B cell (primary cell): Measurements from ENCODE around the gene GTPBP3. TPM values are rescaled to one million over a fixed set of nuclear protein-coding genes. Genes with fewer than 3 reads are reported as not detected.

Experiments used
- ATAC-seq: fragments of 200-7000 bp; cut with Tn5 transposase; one replicate; pipeline ENCODE4 v1.10.0; 2021; ENCODE audit warnings: low read depth, mild to moderate bottlenecking, moderate number of reproducible peaks, moderate library complexity
- CTCF ChIA-PET: fragments of 350-600 bp; sonication (Branson Sonifier 250); formaldehyde crosslinking; loops from one replicate; lab custom pipeline; 2021; ENCODE audit warnings: antibody characterized with exemption, inconsistent platforms; lab: Charles Lee
- POLR2A ChIA-PET: fragments of 350-600 bp; sonication (Branson Sonifier 250); formaldehyde crosslinking; loops from one replicate; lab custom pipeline; 2021; ENCODE audit warnings: antibody characterized with exemption; lab: Charles Lee
- DNase-seq: peaks from one replicate; pipeline ENCODE4 v3.0.0; 2013
- H2AFZ ChIP-seq: 2 replicates; pipeline ENCODE4 v1.6.1; 2012; ENCODE audit warnings: mild to moderate bottlenecking, low read depth, low read length; ENCODE audit not compliant: insufficient read depth, poor library complexity, severe bottlenecking
- H3K27ac ChIP-seq, 2 donors: 1 replicate in 1 of 2; 2 replicates in 1 of 2; pipeline ENCODE4 v1.5.1; 2012 to 2013; ENCODE audit warnings: low read length in 2 of 2, mild to moderate bottlenecking in 2 of 2, moderate library complexity in 1 of 2
- H3K27me3 ChIP-seq, 4 experiments: fragments of 200-600 bp in 1 of 4; sonication (generic) in 1 of 4; replicated peaks in 1 of 4; 1 replicate in 2 of 4; 2 replicates in 2 of 4; pipeline versions ENCODE4 v1.6.1 to v1.7.0; 2013 to 2016; ENCODE audit warnings: low read length in 3 of 4, mild to moderate bottlenecking in 2 of 4, mixed read lengths in 1 of 4, moderate library complexity in 1 of 4; ENCODE audit not compliant: insufficient read depth in 4 of 4, control insufficient read depth in 3 of 4; ENCODE audit errors: control extremely low read depth in 1 of 4
- H3K36me3 ChIP-seq, 2 experiments: replicated peaks in 1 of 2; 1 replicate in 1 of 2; 2 replicates in 1 of 2; pipeline versions ENCODE4 v1.6.1 to v1.7.1; 2013; ENCODE audit warnings: low read length in 1 of 2; ENCODE audit not compliant: insufficient read depth in 2 of 2, control insufficient read depth in 1 of 2; ENCODE audit errors: control extremely low read depth in 1 of 2, extremely low read depth in 1 of 2
- H3K4me1 ChIP-seq, 2 donors: fragments of 200-600 bp in 1 of 2; sonication (generic) in 1 of 2; 1 replicate in 1 of 2; 2 replicates in 1 of 2; pipeline versions ENCODE4 v1.5.1 to v1.6.1; 2013 to 2017; ENCODE audit warnings: low read length in 2 of 2; ENCODE audit not compliant: control insufficient read depth in 2 of 2, insufficient read depth in 2 of 2
- H3K4me2 ChIP-seq: replicated peaks from 2 replicates; pipeline ENCODE3; 2012; ENCODE audit warnings: mild to moderate bottlenecking, low read depth, low read length; ENCODE audit not compliant: poor library complexity, severe bottlenecking
- H3K4me3 ChIP-seq, 5 experiments: fragments of 200-600 bp in 1 of 5; sonication (generic) in 1 of 5; 1 replicate in 3 of 5; 2 replicates in 2 of 5; pipeline versions ENCODE4 v1.5.1 to v1.7.0; 2011 to 2016; ENCODE audit warnings: low read length in 4 of 5, mild to moderate bottlenecking in 4 of 5, low read depth in 2 of 5, control low read depth in 1 of 5, moderate library complexity in 1 of 5; ENCODE audit not compliant: insufficient read depth in 1 of 5; ENCODE audit errors: control extremely low read depth in 1 of 5, extremely low read depth in 1 of 5
- H3K79me2 ChIP-seq: fragments of 200-600 bp; sonication (generic); one replicate; pipeline ENCODE4 v1.6.0; 2016; ENCODE audit warnings: low read length; ENCODE audit not compliant: control insufficient read depth, insufficient read depth
- H3K9ac ChIP-seq: fragments of 200-600 bp; sonication (generic); 2 replicates; pipeline ENCODE4 v1.6.1; 2017; ENCODE audit warnings: mild to moderate bottlenecking, low read length, moderate library complexity
- H3K9me3 ChIP-seq, 3 donors: one replicate each; pipeline versions ENCODE4 v1.6.1 to v1.7.1; 2013; ENCODE audit warnings: low read length in 2 of 3; ENCODE audit not compliant: control insufficient read depth in 2 of 3, insufficient read depth in 1 of 3; ENCODE audit errors: control extremely low read depth in 1 of 3
- H4K20me1 ChIP-seq: 2 replicates; pipeline ENCODE4 v1.6.0; 2012; ENCODE audit warnings: mild to moderate bottlenecking, low read length; ENCODE audit not compliant: insufficient read depth, control insufficient read depth, poor library complexity, severe bottlenecking
- H3K27ac Mint-ChIP-seq: one replicate; pipeline ENCODE4 v1.8.0; 2021; ENCODE audit warnings: mixed read lengths
- H3K27me3 Mint-ChIP-seq: one replicate; pipeline ENCODE4 v1.8.0; 2021; ENCODE audit warnings: mixed read lengths
- H3K4me1 Mint-ChIP-seq: one replicate; pipeline ENCODE4 v1.8.0; 2021; ENCODE audit warnings: mixed read lengths
- H3K4me3 Mint-ChIP-seq: one replicate; pipeline ENCODE4 v1.8.0; 2021; ENCODE audit warnings: mixed read lengths
- H3K9me3 Mint-ChIP-seq: one replicate; pipeline ENCODE4 v1.8.0; 2022; ENCODE audit warnings: mixed read lengths; ENCODE audit not compliant: insufficient read depth
- EZH2 ChIP-seq: IDR thresholded peaks from 2 replicates; pipeline ENCODE4 v1.6.1; 2012; ENCODE audit warnings: borderline replicate concordance, low read depth, mild to moderate bottlenecking, moderate library complexity, low read length; ENCODE audit not compliant: insufficient read depth, poor library complexity, severe bottlenecking
- WGBS: methylation state at CpG from one replicate; pipeline ENCODE4 v1.1.5; 2013; ENCODE audit warnings: missing lambda C conversion rate; ENCODE audit not compliant: insufficient coverage; 5-methylcytosine and 5-hydroxymethylcytosine counted together
- intact Hi-C: fragments of 100-400 bp; cut with micrococcal nuclease; formaldehyde crosslinking; loops from one replicate; pipeline ENCODE4 v1.10.0; 2022
- polyA minus RNA-seq: library from RNA; depleted of rRNA, polyadenylated mRNA; stranded (reverse); fragments of >200 nt; gene quantifications from 2 replicates; pipeline ENCODE4 v1.2.3, GENCODE V29; 2012
- polyA plus RNA-seq: library from polyadenylated mRNA; depleted of rRNA; stranded (reverse); fragments of >200 nt; gene quantifications from 2 replicates; pipeline ENCODE4 v1.2.3, GENCODE V29; 2012
- total RNA-seq, 2 donors: library from RNA; stranded (reverse); fragments of 120-200 nt in 1 of 2; gene quantifications; 1 replicate in 1 of 2; 2 replicates in 1 of 2; pipeline versions ENCODE4 v1.2.3 to v1.2.4, GENCODE V29; 2013 to 2022
- TF ChIP-seq, protein P1 (sequence below): fragments of 200-600 bp; IDR thresholded peaks from one replicate; pipeline ENCODE4 v1.8.0; 2022; ENCODE audit warnings: antibody characterized with exemption, mild to moderate bottlenecking

The GTPBP3 gene, protein sequence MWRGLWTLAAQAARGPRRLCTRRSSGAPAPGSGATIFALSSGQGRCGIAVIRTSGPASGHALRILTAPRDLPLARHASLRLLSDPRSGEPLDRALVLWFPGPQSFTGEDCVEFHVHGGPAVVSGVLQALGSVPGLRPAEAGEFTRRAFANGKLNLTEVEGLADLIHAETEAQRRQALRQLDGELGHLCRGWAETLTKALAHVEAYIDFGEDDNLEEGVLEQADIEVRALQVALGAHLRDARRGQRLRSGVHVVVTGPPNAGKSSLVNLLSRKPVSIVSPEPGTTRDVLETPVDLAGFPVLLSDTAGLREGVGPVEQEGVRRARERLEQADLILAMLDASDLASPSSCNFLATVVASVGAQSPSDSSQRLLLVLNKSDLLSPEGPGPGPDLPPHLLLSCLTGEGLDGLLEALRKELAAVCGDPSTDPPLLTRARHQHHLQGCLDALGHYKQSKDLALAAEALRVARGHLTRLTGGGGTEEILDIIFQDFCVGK
- total RNA-seq, result 44.3 and 44.9 TPM in 2 replicates
- total RNA-seq (2013), result 8.0 TPM
- 41.6 and 44.8 TPM in 2 replicates for polyA plus RNA-seq
- 34.6 and 41.0 TPM in 2 replicates for polyA minus RNA-seq

DNA sequence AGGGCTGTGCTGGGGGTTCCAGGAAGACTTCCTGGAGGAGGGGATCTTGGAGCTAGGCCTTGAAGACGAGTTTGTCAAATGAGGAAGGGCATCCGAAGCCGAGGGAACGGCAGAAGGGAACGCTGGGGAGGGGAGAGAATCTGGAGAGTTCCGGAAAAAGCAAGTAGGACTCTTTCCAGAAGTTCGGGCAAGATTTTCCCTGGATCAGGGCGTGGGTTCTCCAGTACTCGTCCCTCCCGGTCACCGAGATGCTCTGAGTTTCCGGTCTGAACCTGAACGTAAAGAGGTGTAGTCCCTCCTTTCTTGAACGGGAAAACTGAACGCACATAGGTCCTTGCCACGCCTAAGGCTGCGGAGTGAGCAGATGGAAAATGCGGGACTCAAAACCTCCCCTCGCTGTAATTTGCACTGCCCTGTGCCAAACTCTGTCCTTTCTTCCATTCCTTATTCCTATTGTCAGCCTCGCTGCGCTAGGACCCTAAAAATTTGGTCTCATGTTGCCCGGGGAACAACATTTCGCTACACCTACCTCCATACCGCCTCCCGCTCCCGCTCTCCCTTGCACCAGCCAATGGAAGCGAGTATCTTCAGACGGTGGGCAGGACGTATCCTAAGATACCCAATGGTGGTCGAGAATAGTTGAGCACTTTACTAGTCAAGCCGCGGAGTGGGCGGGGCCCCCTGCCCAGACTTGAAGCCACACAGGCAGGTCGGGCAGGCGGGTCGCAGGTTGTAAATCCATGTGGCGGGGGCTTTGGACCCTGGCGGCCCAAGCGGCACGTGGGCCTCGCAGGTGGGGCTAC lies at the start of gene GTPBP3:
Gene GTPBP3 (plus strand): TSS at position 682 of the 803 bp plus-strand sequence. CDS start 59 bp downstream, at position 741.
- peak within 1 kb of the TSS; percentile 92 for H3K27ac Mint-ChIP-seq
- ChIA-PET CTCF (interaction anchor here (1.0 kb wide), 1 partner anchor 32 kb away, joined by 4 read pairs; no protein-coding TSS in a partner anchor), POLR2A (no interaction called here)
- H3K4me1 ChIP-seq, result peaks cover 19 to 33% of the 10 kb centered on the region in 2 donors
- peaks cover 0 to 6% (median 0%) of the 10 kb centered on the region in 4 experiments for H3K27me3 ChIP-seq
- H3K27ac ChIP-seq, result peak within 1 kb of the TSS; percentile 39 to 85
- H3K9me3 Mint-ChIP-seq, result no peaks in the 10 kb centered on the region
- WGBS, result under 1% methylated on average over 41 of the region's 41 CpGs
- peak within 1 kb of the TSS; percentile 99 for H3K4me2 ChIP-seq
- peaks cover 9% of the 10 kb centered on the region for H3K79me2 ChIP-seq
- H3K9ac ChIP-seq, result peak within 1 kb of the TSS; percentile 90
- intact Hi-C loops, result loop anchor here (1.0 kb wide), 7 partner anchors 28 to 132 kb away; partner anchors contain the start of genes BABAM1, BST2, DDA1 and USE1
- no peaks in the 10 kb centered on the region for H3K27me3 Mint-ChIP-seq
- H2AFZ ChIP-seq, result peak within 1 kb of the TSS; percentile 100
- TF ChIP-seq, protein P1, sequence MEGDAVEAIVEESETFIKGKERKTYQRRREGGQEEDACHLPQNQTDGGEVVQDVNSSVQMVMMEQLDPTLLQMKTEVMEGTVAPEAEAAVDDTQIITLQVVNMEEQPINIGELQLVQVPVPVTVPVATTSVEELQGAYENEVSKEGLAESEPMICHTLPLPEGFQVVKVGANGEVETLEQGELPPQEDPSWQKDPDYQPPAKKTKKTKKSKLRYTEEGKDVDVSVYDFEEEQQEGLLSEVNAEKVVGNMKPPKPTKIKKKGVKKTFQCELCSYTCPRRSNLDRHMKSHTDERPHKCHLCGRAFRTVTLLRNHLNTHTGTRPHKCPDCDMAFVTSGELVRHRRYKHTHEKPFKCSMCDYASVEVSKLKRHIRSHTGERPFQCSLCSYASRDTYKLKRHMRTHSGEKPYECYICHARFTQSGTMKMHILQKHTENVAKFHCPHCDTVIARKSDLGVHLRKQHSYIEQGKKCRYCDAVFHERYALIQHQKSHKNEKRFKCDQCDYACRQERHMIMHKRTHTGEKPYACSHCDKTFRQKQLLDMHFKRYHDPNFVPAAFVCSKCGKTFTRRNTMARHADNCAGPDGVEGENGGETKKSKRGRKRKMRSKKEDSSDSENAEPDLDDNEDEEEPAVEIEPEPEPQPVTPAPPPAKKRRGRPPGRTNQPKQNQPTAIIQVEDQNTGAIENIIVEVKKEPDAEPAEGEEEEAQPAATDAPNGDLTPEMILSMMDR, result no peak
- no peak for TF ChIP-seq EZH2
- ATAC-seq (peak; percentile 88), DNase-seq (peak; percentile 97)
- peaks cover 0 to 10% (median 0%) of the 10 kb centered on the region in 3 donors for H3K9me3 ChIP-seq
- H3K4me3 Mint-ChIP-seq, result peak within 1 kb of the TSS; percentile 92
- peak within 1 kb of the TSS; percentile 55 to 97 (median 85) for H3K4me3 ChIP-seq
- H3K36me3 ChIP-seq, result no peaks in the 10 kb centered on the region
- peaks cover 40% of the 10 kb centered on the region for H3K4me1 Mint-ChIP-seq
- H4K20me1 ChIP-seq, result no peaks in the 10 kb centered on the region
